Measurements from ENCODE around the gene PISD. TPM values are rescaled to one million over a fixed set of nuclear protein-coding genes. Genes with fewer than 3 reads are reported as not detected.

The PISD gene
- total RNA-seq, 1 experiment from 2014 or later: 46.4 TPM

GRCh38 chr22:31652088-31652487, 9.9 kb downstream of the PISD start:
- H3K36me3 ChIP-seq (ENCODE audit: low read depth): peaks cover 23% of the 10 kb centered on the region
- peak overlapping the region; percentile 74 for H3K27ac ChIP-seq
- no peak overlapping the region for H3K4me3 ChIP-seq
- no peaks in the 10 kb centered on the region for H3K9me2 ChIP-seq (ENCODE audit: insufficient read depth)
- H3K9me3 ChIP-seq (ENCODE audit: insufficient read depth, low read depth): no peaks in the 10 kb centered on the region
- H3K27me3 ChIP-seq (ENCODE audit: insufficient read depth, low read depth): no peaks in the 10 kb centered on the region
- peaks cover 12% of the 10 kb centered on the region for H4K20me1 ChIP-seq (ENCODE audit: insufficient read depth)
- intact Hi-C loops (cut with micrococcal nuclease; ENCODE audit: unreplicated experiment): no loop called here
- CTCF ChIA-PET: no interaction called here
- H3K79me2 ChIP-seq (ENCODE audit: low read depth): peaks cover 92% of the 10 kb centered on the region
- POLR2A ChIA-PET (ENCODE audit: unreplicated experiment): no interaction called here
- DNase-seq: no peak
- BruUV-seq (replicated peaks): no TSS peak
- no peak overlapping the region for H2AFZ ChIP-seq
- H3K4me1 ChIP-seq (replicated peaks; ENCODE audit: insufficient read depth): peaks cover 60% of the 10 kb centered on the region
- TF ChIP-seq EZH2 (IDR thresholded peaks at IDR 0.05; ENCODE audit: low read depth): no peak
- TF ChIP-seq, protein P1, sequence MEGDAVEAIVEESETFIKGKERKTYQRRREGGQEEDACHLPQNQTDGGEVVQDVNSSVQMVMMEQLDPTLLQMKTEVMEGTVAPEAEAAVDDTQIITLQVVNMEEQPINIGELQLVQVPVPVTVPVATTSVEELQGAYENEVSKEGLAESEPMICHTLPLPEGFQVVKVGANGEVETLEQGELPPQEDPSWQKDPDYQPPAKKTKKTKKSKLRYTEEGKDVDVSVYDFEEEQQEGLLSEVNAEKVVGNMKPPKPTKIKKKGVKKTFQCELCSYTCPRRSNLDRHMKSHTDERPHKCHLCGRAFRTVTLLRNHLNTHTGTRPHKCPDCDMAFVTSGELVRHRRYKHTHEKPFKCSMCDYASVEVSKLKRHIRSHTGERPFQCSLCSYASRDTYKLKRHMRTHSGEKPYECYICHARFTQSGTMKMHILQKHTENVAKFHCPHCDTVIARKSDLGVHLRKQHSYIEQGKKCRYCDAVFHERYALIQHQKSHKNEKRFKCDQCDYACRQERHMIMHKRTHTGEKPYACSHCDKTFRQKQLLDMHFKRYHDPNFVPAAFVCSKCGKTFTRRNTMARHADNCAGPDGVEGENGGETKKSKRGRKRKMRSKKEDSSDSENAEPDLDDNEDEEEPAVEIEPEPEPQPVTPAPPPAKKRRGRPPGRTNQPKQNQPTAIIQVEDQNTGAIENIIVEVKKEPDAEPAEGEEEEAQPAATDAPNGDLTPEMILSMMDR (conservative IDR thresholded peaks at IDR 0.05): no peak
- H3F3A ChIP-seq (ENCODE audit: insufficient read depth, low read depth): peaks cover 39% of the 10 kb centered on the region
- H3K4me2 ChIP-seq: no peak overlapping the region

DNA sequence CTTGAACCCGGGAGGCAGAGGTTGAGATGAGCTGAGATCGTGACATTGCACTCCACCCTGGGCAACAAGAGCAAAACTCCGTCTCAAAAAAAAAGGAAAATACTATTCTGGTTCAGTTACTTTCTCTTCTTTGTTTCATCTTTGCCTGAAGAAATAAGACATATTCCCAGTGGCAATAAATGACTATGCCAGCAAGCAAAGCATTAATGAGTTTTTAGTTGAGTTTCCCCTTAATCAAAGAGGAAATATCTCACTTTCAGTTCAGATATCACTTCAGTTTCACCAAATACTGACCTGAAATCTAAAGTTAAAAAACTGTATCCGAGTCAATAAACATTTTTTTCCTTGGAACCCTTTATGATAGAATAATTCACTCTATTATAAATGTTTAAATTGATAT, 10.4 kb downstream of the PISD start:
- Histone ChIP-seq H3K4me1 (replicated peaks; ENCODE audit: insufficient read depth) (peaks cover 64% of the 10 kb centered on the region), H4K20me1 (ENCODE audit: insufficient read depth) (peaks cover 12% of the 10 kb centered on the region), H3K4me2 (no peak overlapping the region), H3F3A (ENCODE audit: insufficient read depth, low read depth) (peaks cover 44% of the 10 kb centered on the region), H3K27me3 (ENCODE audit: insufficient read depth, low read depth) (no peaks in the 10 kb centered on the region), H3K79me2 (ENCODE audit: low read depth) (peaks cover 88% of the 10 kb centered on the region), H3K9me3 (ENCODE audit: insufficient read depth, low read depth) (no peaks in the 10 kb centered on the region), H3K36me3 (ENCODE audit: low read depth) (peaks cover 25% of the 10 kb centered on the region), H2AFZ (no peak overlapping the region), H3K4me3 (no peak overlapping the region), H3K9me2 (ENCODE audit: insufficient read depth) (no peaks in the 10 kb centered on the region), H3K27ac (peak overlapping the region; percentile 74)
- intact Hi-C loops (cut with micrococcal nuclease; ENCODE audit: unreplicated experiment): no loop called here
- no TSS peak for BruUV-seq (replicated peaks)
- no peak for DNase-seq
- TF ChIP-seq, protein P1 (conservative IDR thresholded peaks at IDR 0.05): no peak
- no peak for TF ChIP-seq EZH2 (IDR thresholded peaks at IDR 0.05; ENCODE audit: low read depth)
- ChIA-PET POLR2A (ENCODE audit: unreplicated experiment) (no interaction called here), CTCF (no interaction called here)

DNA sequence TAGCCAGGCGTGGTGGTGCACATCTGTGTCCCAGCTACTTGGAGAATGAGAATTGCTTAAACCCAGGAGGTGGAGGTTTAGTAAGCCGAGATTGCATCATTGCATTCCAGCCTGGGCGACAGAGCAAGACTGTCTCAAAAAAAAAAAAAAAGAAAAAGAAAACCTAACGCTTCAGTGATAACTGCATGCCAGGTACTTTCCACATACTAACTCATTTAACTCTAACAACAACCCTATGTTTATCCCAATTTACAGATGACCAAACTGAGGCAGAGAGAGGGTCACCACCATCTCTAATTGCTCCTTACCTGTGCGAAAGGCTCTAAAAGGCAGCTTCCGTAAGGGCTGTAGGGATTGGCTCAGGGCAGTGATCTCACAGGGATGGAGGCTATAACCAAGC, 11.6 kb downstream of the PISD start:
- DNase-seq: peak; percentile 37 to 81
- no peak for TF ChIP-seq EZH2 (IDR thresholded peaks at IDR 0.05; ENCODE audit: low read depth)
- TF ChIP-seq, protein P1 (conservative IDR thresholded peaks at IDR 0.05): no peak
- peak overlapping the region; percentile 74 for H3K27ac ChIP-seq

More for the DNA sequence above, 11.6 kb downstream of the PISD start:
- H3K36me3 ChIP-seq (ENCODE audit: low read depth): peaks cover 25% of the 10 kb centered on the region
- BruUV-seq (replicated peaks): no TSS peak
- intact Hi-C loops (cut with micrococcal nuclease; ENCODE audit: unreplicated experiment): no loop called here
- H3K79me2 ChIP-seq (ENCODE audit: low read depth): peaks cover 85% of the 10 kb centered on the region
- no peaks in the 10 kb centered on the region for H3K27me3 ChIP-seq (ENCODE audit: insufficient read depth, low read depth)
- H2AFZ ChIP-seq: no peak overlapping the region
- H3K4me3 ChIP-seq: no peak overlapping the region
- peaks cover 6% of the 10 kb centered on the region for H4K20me1 ChIP-seq (ENCODE audit: insufficient read depth)
- POLR2A ChIA-PET (ENCODE audit: unreplicated experiment): interaction anchor here (0.7 to 0.9 kb wide), 2 partner anchors 26 to 1198 kb away, joined by 4 to 16 read pairs; no protein-coding TSS in a partner anchor
- H3F3A ChIP-seq (ENCODE audit: insufficient read depth, low read depth): peaks cover 53% of the 10 kb centered on the region
- peak overlapping the region; percentile 46 for H3K4me2 ChIP-seq
- no peaks in the 10 kb centered on the region for H3K9me3 ChIP-seq (ENCODE audit: insufficient read depth, low read depth)
- CTCF ChIA-PET: interaction anchor here (0.7 kb wide), 1 partner anchor 11 kb away, joined by 6 read pairs; no protein-coding TSS in a partner anchor
- peaks cover 75% of the 10 kb centered on the region for H3K4me1 ChIP-seq (replicated peaks; ENCODE audit: insufficient read depth)
- no peaks in the 10 kb centered on the region for H3K9me2 ChIP-seq (ENCODE audit: insufficient read depth)

All from PC-9 (cell line).